NCI-H1694 treated with DMSO at 0.1 percent for 48 hours (cell line): Measurements from ENCODE around the gene CFHR4.
"Not testable (repeated sequence)": the region's sequence is repeated elsewhere in the genome, so short reads cannot be mapped to it uniquely, and the experiment has no call there.

ENCODE experiments used
- DNase-seq: peaks from one replicate; lab custom pipeline; 2025; lab: John Stamatoyannopoulos, UW

The CFHR4 gene

DNA sequence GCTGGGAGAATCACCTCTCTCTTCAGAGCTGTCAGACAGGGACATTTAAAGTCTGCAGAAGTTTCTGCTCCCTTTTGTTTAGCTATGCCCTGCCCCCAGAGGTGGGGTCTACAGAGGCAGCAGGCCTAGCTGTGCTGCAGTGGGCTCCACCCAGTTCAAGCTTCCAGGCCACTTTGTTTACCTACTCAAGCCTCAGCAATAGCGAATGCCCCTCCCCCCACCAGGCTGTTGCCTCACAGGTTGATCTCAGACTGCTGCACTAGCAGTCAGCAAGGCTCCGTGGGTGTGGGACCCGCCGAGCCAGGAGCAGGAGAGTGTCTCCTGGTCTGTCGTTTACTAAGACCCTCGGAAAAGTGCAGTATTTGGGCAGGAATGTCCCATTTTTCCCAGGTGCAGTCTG lies 53.6 kb downstream of the CFHR4 start:
- DNase-seq, result not testable (repeated sequence)

GRCh38 chr1:196943568-196943967 lies 55.7 kb downstream of the CFHR4 start, which contains the start of gene CFHR2:
CFHR2 (plus strand) TSS chr1:196943738; CDS start chr1:196943881, 143 bp downstream.
- DNase-seq, result not testable (repeated sequence)

- no peak for DNase-seq
Observed at GRCh38 chr1:196951711-196952394, 64.0 kb downstream of the CFHR4 start.

- DNase-seq, result no peak
Observed at GRCh38 chr1:196954778-196955177, 66.9 kb downstream of the CFHR4 start.

DNA sequence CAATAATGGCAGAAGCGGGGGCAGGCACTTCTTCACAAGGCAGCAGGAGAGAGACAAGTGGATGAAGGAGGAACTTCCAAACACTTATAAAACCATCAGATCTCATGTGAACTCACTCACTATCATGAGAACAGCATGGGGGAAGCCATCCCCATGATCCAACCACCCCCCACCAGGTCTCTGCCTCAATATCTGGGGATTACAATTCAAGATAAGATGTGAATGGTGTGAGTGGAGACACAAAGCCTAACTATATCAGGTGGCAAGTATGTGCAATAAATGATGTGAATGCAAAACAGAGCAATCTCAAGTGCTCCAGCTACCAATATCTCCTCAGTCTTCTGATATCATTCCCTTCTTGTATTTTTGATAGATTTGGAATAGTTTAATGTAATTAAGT lies 68.1 kb downstream of the CFHR4 start:
- DNase-seq, result no peak

GRCh38 chr1:196960854-196961253 lies 73.0 kb downstream of the CFHR4 start:
- DNase-seq, result no peak
